GM19438 (cell line): ENCODE results near the gene LHPP.
"Not testable (repeated sequence)": the region's sequence is repeated elsewhere in the genome, so short reads cannot be mapped to it uniquely, and the experiment has no call there.

Source experiments
- ATAC-seq: cut with Tn5 transposase; IDR thresholded peaks from one replicate; pipeline ENCODE4 v1.9.1; 2021; ENCODE audit warnings: low read depth; ENCODE audit not compliant: unreplicated experiment

The LHPP gene, protein sequence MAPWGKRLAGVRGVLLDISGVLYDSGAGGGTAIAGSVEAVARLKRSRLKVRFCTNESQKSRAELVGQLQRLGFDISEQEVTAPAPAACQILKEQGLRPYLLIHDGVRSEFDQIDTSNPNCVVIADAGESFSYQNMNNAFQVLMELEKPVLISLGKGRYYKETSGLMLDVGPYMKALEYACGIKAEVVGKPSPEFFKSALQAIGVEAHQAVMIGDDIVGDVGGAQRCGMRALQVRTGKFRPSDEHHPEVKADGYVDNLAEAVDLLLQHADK

GRCh38 chr10:124461642-124462347 is at the start of gene LHPP:
LHPP (plus strand) TSS chr10:124461823; CDS start chr10:124461863, 40 bp downstream.
- peak; percentile 92 for ATAC-seq

DNA sequence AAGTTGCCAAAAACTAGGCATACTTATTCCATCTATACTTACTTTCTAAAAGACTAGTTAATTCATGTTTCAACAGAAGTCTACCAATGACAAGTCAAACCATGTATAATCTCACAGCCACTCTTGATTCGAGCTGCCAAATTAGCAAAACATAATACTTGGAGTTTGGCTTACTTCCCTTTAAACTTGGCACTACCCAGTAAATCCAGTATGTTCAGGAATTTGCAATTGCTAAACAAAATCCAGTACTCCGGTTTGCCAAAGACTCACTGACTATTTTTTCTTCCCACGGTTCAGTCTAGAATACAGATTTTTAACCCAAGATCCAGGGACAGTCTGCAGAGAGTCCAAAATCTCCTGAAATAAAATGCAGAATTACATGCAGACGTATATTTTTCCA is 47.5 kb upstream of the LHPP start:
- ATAC-seq: no peak

- ATAC-seq: no peak
These were observed 46.4 kb upstream of the LHPP start for GRCh38 chr10:124415210-124415609.

DNA sequence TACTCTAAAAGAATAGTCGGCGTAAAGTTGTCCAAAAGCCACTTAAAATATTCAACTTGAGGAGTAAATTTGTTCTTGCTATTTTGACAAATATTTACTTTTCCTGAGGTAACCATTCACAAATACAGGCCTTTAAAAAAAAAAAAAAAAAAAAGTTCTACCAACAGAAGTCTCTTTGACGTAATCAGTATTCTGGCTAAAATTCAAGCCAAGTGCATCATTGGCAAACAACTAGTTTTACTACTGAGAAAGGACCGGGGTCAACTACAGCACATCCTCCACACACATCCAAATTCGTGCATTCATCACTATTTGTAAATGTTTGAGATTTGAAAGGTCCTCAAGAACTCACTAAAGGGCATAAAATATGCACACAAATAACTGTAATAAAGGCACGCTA is 44.9 kb upstream of the LHPP start:
- ATAC-seq: no peak

DNA sequence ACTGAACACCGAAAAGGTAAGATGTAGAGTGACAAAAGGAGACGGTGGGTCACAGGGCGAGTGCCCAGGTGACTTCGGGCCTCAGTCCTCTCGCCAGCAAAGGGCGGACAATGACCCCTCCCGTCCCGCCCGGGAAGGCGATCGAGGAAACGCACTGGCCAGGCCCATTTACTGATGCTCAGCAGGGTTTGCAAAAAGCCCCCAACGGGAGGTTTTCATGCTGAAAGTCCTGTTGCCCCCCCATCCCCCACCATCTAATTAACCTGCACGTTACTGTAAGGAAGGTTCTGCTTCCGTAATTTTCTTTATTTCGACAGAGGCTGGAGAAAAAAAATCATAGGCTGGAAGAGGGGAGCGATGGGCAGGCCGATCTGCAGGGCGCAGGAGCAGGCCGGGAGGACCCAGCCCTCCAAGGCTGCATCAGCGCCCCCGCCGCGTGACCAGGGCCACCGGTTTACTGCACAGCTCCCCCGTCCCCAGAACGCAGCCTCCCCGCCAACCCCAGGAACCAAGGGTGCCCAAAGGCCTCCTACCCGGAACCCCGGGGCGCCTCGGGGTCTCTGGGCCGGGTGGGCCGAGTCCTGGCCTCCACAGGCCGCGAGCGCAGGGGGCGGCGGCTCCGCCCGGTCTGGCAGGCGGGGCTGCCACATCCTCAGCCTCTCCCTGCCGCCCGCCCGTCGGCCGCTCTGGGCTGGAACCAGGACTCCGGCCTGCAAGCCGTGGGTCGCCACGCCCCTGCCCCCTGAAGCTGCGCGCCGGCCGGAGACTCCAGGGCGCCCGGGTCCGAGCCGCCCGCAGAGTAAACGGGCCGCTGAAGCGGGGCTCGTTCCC is 43.5 kb upstream of the LHPP start:
- peak; percentile 39 for ATAC-seq

DNA sequence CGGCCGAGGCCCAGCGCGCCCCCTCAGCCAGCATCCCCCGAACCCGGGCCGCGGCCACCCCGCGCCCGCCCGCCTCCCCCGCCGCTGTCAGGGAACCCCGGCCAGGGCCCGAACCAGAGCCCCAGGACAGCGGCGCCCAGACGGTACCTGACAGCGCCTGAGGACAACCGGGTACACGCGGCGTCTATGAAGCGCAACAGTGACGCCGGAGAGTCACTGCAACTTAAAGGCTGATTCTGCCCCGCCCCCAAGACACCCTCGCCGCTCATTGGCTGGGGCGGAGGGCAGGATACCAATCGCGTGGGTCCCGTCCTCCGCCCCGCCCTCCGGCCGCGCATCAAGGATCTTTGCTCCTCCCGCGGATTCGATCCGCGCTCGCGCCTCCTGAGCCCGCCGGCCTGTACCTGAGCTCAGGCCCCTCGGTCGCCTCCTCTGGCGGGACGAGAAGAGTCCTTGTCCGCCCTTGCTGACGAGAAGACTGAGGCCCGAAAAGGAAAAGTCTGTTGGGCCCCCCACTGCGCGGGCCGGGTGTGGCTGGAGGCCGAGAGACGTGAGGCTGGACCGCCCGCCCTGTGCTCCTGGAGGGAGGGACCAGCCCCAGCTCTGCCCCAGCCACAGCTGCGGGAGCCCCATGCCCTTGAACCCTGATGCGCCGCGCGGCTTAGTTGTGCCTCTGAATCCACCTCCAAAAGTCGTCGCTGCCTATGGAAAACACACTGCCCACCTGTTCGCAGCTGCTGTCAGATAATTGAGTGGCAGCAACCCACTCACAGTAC is 42.7 kb upstream of the LHPP start, which contains the start of gene OAT:
TSS of gene OAT (minus strand) at position 198 of the 776 bp plus-strand sequence. CDS start 6,752 bp downstream, outside the sequence.
- ATAC-seq: peak; percentile 98

- ATAC-seq: no peak
These were observed 42.0 kb upstream of the LHPP start for GRCh38 chr10:124419635-124420034.

DNA sequence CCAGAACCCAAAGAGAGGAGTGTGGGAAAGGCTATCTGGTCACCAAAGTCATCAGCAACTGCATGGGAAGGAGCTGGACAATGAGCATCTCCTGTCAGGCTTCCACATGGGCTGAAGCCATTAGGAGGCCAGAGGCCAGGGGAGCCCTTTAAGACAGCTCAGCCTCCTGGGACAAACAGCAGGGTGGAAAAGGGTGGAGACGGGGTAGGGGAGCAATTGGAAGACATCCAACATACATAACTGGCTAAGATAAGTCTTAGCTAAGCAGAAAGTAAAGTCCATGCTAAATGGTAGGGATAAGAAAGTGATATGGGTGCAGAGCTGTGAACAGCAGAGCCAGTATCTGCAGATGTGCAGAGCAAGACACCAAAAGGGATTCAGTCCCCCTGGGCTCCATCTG is 41.4 kb upstream of the LHPP start:
- ATAC-seq: no peak

DNA sequence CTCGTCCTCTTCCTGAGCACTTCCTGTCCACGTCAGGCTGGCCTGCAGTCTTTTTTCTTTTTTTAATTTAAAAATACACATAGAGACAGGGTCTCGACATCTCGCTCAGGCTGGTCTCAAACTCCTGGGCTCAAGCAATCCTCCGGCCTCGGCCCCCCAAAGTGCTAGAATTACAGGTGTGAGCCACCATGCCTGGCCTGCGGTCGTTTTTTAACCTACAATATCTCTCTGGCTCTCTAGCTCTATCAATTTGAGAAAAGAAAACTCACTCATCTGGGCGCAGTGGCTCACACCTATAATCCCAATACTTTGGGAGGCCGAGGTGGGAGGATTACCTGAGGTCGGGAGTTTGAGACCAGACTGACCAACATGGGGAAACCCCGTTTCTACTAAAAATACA is 38.9 kb upstream of the LHPP start:
- ATAC-seq: no peak

DNA sequence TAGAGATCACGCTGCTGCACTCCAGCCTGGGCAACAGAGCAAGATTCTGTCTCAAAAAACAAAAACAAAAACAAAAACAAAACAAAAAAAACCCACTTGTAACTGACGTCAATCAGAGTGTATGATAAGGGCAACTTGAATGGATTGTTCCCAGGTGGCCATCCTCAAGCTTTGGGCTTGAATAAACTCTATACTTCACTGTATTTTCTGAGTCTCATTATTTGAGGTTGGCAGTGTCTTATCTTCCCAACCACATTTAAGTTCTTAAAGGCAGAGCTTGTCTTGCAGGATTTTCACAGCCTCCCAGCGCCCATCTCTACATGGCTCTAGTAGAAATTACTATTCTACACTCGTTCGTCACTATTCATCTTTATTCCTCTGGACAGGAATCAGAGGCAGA is 37.8 kb upstream of the LHPP start:
- ATAC-seq: no peak

DNA sequence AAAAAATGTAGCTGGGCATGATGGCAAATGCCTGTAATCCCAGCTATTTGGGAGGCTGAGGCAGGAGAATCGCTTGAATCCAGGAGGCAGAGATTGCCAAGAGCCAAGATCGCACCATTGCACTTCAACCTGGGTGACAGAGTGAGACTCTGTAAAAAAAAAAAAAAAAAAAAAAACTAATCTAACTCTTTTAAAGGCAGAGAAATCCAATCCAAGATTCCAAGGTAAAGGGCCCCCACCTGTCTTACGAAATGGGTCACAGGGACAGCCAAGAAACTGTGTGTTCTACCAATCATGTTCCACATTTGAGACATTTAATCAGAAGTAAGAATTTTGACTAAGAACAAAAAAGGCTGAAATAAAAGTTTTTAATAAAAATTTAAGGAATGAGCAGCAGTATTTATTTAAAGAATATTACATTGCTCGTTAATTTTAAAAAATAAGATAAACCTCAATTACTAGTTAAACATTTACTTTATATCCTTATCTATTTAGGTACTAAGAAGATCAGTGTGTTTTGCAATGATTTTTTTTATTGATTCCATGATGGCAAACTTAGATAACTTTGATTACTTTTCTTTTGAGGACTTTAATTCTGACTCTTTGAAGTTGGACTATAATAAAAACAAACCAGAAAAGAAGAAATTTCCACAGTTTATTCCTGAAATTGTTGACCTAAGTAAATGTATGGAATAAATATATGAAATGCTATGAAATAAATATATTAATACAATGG is 36.2 kb upstream of the LHPP start:
- ATAC-seq: no peak

- no peak for ATAC-seq
These were observed 33.3 kb upstream of the LHPP start for GRCh38 chr10:124428207-124428777.

- no peak for ATAC-seq
These were observed 32.0 kb upstream of the LHPP start for GRCh38 chr10:124429576-124429975.

GRCh38 chr10:124430077-124430476 is 31.5 kb upstream of the LHPP start:
- ATAC-seq: no peak

DNA sequence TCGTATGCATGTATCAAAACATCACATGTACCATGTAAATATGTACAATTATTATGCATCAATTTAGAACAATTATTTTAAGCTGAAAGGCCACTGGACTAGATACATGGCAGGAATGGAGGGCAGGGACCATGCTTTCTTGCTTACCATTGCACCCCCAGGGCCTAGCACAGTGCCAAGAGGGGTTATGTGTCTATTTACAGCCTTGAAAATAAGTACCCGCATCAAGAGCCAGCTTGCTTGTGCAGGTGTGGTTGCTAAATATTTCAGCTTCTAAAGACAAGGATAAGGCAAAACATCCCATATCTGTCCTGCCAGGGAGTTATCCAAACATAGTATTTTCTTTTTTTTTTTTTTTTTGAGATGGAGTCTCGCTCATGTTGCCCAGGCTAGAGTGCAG is 28.2 kb upstream of the LHPP start:
- no peak for ATAC-seq

- ATAC-seq: not testable (repeated sequence)
These were observed 25.9 kb upstream of the LHPP start for GRCh38 chr10:124435683-124436082.

DNA sequence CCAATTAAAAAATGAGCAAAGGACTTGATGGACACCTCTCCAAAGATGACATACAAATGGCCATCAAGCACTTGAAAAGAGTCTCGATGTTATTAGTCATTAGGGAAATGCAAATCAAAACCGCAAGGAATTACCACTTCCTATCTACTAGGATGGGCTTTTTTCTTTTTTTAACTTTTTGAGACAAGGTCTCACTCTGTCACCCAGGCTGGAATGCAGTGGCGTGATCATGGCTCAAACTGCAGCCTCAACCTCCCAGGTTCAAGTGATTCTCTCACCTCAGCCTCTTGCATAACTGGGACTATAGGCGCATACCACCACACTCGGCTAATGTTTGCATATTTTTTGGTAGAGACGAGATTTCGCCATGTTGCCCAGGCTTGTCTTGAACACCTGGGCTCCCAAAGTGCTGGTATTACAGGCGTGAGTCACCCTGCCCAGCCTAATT is 25.4 kb upstream of the LHPP start:
- peak; percentile 84 for ATAC-seq

DNA sequence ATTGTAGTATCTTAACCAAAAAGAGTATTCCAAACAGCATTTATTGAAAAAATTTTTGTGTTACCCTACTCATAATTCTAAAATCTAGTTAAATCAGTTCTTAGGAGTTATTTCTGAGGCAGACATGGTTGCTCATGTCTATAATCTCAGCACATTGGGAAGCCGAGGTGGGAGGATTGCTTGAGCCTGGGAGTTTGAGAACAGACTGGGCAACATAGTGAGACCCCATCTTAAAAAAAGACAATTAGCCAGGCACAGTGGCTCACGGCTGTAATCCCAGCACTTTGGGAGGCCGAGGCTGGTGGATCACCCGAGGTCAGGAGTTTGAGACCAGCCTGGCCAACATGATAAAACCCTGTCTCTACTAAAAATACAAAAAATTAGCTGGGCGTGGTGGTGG is 19.9 kb upstream of the LHPP start:
- ATAC-seq: not testable (repeated sequence)
